Body of pancreas (tissue), 4 donors: ENCODE measurements around the gene NOX3.

Experiments
- CTCF ChIP-seq, 7 experiments: fragments of 450-650 bp in 4 of 7; fragments of 200-600 bp in 3 of 7; sonication (generic) in 3 of 7; IDR thresholded peaks; one replicate each; pipeline ENCODE4 v1.5.1; 2016 to 2019; ENCODE audit warnings: antibody characterized with exemption in 7 of 7
- POLR2A ChIP-seq, 3 donors: fragments of 450-650 bp; IDR thresholded peaks; one replicate each; pipeline ENCODE4 v1.6.1; 2016; ENCODE audit warnings: antibody characterized with exemption in 3 of 3, mild to moderate bottlenecking in 2 of 3

DNA sequence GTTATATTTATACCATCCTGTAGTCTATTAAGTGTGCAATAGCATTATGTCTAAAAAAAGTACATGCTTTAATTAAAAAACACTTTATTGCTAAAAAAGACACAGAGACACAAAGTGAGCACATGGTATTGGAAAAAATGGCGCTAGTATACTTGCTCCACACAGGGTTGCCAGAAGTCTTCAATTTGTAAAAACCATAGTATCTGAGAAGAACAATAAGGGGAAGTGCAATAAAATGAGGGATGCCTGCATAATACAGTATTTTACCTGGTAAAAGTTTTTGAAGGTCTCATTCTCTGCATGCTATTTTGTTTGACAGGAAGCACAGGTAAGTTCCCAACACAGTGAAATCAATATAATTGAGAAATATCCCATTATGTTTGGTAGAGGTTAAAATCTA, 1.6 kb downstream of the NOX3 start:
- TF ChIP-seq CTCF (IDR thresholded peaks at IDR 0.05), result no peak
- no peak for TF ChIP-seq POLR2A (IDR thresholded peaks at IDR 0.05)
